ENCODE data around the gene NPC1L1. TPM values are rescaled to one million over a fixed set of nuclear protein-coding genes. Genes with fewer than 3 reads are reported as not detected.
"Not testable (repeated sequence)": the region's sequence is repeated elsewhere in the genome, so short reads cannot be mapped to it uniquely, and the experiment has no call there.

NPC1L1 gene
- total RNA-seq, 8 experiments from 2014 or later: 0.05 to 0.24 (median 0.15) TPM; not detected in 3

DNA sequence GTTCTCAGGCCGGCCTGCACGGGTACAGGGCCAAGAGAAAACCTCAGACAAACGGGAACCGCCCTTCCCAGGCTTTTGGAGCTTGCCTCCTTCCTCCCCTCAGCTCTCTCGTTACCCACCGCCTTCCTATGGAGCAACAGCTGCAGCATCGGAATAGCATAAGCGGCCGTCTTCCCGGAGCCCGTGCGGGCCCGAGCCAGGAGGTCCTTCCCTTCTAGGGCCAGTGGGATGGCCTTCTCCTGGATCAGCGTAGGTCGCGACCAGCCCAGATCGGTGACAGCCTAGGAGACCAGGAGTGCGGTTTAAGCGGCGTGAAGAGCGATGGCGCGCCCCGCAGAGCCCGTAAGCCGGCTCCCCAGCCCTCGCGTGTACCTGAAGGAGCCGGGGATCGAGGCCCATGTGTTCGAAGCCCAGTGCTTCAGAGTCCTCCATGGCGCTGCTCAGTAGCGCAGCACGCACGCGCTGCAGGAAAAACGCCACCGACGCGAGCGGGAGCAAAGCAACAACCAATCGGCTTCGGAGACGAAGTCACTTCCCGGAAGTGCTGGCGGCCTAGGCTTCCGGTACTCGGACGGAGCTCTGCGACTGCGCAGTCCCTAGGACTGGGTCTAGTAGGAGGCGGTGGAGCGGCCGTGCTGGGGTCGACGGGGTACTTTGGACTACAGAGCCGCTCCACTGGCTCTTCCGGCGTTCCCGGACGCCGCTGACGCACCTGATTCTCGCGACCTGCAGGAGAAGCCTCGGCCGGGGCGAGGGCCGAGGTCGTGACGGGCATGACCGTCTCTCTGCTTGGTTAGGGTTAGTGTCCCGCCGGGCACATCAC lies 32.5 kb upstream of the NPC1L1 start, which contains the start of gene DDX56:
Gene DDX56 (minus strand): TSS at position 445 of the 823 bp plus-strand sequence. CDS start 13 bp downstream, at position 432.
- in situ Hi-C loops (cut with MboI; ENCODE audit: low pct_unique_long_range_greater_than_20kb in 2 of 9, low sequenced_read_pairs in 9 of 9, unreplicated experiment in 9 of 9): loop anchor here in 1 of 9 experiments (25.0 kb wide), 1 partner anchor 336 kb away; no protein-coding TSS in a partner anchor
- WGBS, 10 experiments: 0 to 7% (median 0%) methylated on average over 2 to 42 of the region's 74 CpGs; no CpG with 5 or more reads in 3 of the 10 experiments
- H3K27ac ChIP-seq: peak within 1 kb of the TSS; percentile 88 to 92
- peaks cover 5 to 12% of the 10 kb centered on the region in 2 donors for H3K4me1 ChIP-seq (replicated peaks in 1 of 2)
- ATAC-seq (replicated peaks in 6 of 8): peak; percentile 91 to 99 (median 98)
- peak within 1 kb of the TSS; percentile 85 to 95 (median 88) for H3K4me3 ChIP-seq

DNA sequence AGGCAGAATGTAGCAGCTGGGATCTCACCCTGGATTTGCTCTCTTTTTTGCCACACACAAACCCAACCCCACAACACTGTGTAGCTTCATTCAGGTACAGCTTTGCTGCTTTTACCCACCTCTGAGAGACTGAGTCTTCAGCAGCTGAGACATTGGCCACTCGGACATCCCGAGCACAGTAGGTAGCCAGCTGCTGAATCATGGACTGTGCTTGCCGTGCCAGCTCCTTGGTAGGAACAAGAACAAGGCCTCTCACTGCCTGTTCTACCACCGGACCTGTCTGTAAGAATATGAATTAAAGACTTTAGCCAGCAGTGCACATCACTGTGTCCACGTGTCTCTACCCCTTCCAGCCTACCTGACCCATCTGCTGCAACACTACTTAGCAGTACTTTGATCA lies 31.6 kb upstream of the NPC1L1 start:
- Histone ChIP-seq H3K4me1 (replicated peaks in 1 of 2) (peaks cover 5 to 12% of the 10 kb centered on the region in 2 donors), H3K27ac (no peak overlapping the region), H3K4me3 (peak overlapping the region; percentile 85 to 95 (median 88))
- 43 to 83% (median 69%) methylated on average over 2 to 4 of the region's 5 CpGs; no CpG with 5 or more reads in 5 of the 10 experiments for whole genome bisulfite sequencing, 10 experiments
- in situ Hi-C loops (cut with MboI; ENCODE audit: low pct_unique_long_range_greater_than_20kb in 2 of 9, low sequenced_read_pairs in 9 of 9, unreplicated experiment in 9 of 9): loop anchor here in 1 of 9 experiments (25.0 kb wide), 1 partner anchor 335 kb away; no protein-coding TSS in a partner anchor
- no peak for ATAC-seq (replicated peaks in 6 of 8)

DNA sequence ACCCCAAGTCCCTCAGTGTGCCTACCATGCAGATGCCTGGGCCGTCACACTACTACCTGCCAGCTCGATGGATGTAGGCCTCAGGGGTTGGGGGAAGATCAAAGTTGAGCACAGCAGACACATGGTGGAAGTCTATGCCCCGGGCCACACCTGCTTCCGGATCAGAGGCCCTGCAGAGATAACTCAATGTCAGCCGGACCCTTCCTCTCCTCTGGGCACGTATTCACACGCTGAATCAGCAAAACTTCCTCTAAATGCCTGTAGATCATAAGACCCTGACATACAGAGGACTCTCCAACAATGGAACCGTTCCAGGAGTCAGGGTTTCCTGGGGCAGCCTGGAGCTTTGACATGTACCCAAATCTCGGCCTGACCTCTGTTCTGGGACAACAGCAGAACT lies 28.8 kb upstream of the NPC1L1 start:
- in situ Hi-C loops (cut with MboI; ENCODE audit: low pct_unique_long_range_greater_than_20kb in 2 of 9, low sequenced_read_pairs in 9 of 9, unreplicated experiment in 9 of 9): loop anchor here in 1 of 9 experiments (25.0 kb wide), 1 partner anchor 333 kb away; no protein-coding TSS in a partner anchor
- no peak overlapping the region for H3K27ac ChIP-seq
- no peak overlapping the region for H3K4me3 ChIP-seq
- no peak for ATAC-seq (replicated peaks in 6 of 8)
- peaks cover 5 to 10% of the 10 kb centered on the region in 2 donors for H3K4me1 ChIP-seq (replicated peaks in 1 of 2)
- 90 to 100% (median 98%) methylated on average over 1 to 7 of the region's 9 CpGs; no CpG with 5 or more reads in 3 of the 10 experiments for WGBS, 10 experiments

DNA sequence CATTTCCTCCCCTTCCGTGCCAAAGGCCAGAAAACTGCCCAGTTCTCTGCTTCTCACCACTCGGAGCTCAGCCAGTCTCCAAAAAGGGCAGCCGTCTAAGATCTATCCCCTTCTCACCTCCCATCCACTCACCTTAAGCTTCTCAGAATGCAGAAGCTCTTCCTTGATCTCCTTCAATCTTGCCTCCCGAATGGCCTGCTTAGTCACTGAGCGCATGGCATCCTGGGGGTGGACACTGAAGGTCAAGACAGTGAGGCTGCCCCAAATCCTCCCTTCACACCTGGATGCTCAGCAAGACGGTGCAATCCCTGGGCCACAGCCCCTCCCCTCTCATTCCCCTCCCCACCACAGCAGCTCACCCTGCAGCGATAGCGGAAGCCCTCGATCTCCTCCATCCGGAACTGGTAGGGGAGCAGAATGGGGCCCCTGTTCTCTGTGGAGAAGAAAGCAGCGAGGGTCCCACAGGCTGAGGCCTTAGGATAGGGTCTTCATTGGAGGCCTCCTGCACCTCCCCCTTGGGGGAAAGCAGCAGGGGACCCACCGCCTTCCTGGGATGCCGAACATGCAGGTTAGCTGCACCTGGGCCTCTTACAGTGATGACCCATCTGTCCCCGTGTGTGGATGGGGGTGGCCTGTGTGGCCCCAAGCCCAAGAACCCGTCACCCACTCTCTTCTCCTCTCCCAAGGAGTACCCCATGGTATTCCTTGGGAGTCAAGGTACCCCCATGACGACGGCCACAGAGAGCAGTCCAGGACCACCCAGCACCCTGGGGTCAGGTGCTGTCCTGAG lies 27.8 kb upstream of the NPC1L1 start:
- WGBS, 10 experiments: 20 to 100% (median 91%) methylated on average over 1 to 6 of the region's 17 CpGs; no CpG with 5 or more reads in 4 of the 10 experiments
- ATAC-seq (replicated peaks in 6 of 8): no peak
- in situ Hi-C loops (cut with MboI; ENCODE audit: low pct_unique_long_range_greater_than_20kb in 2 of 9, low sequenced_read_pairs in 9 of 9, unreplicated experiment in 9 of 9): loop anchor here in 1 of 9 experiments (25.0 kb wide), 1 partner anchor 332 kb away; no protein-coding TSS in a partner anchor

DNA sequence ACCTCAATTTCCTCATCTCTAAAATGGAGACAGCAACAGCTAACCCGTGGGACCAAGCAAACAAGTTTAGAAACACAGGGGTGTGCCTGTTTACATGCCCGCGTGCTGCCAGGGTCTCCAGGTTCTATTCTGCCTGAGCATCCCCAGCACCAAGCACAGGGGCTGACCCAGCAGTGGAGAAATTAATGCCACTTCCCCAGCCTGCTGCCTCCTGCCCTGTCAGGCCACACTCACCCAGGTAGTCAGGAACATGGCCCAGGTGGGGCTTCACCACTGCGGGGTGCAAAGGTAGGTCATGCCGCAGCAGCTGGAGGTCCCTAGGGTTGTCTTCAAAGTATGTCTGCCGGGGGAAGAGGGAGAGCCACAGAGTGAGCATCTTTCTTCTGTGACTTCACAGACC lies 26.8 kb upstream of the NPC1L1 start:
- H3K4me3 ChIP-seq: no peak overlapping the region
- in situ Hi-C loops (cut with MboI; ENCODE audit: low pct_unique_long_range_greater_than_20kb in 2 of 9, low sequenced_read_pairs in 9 of 9, unreplicated experiment in 9 of 9): loop anchor here in 1 of 9 experiments (25.0 kb wide), 1 partner anchor 331 kb away; no protein-coding TSS in a partner anchor
- ATAC-seq (replicated peaks in 6 of 8): no peak
- H3K4me1 ChIP-seq (replicated peaks in 1 of 2): peaks cover 4 to 5% of the 10 kb centered on the region in 2 donors
- H3K27ac ChIP-seq: no peak overlapping the region
- 94 to 100% (median 100%) methylated on average over 2 to 3 of the region's 6 CpGs; no CpG with 5 or more reads in 6 of the 10 experiments for WGBS, 10 experiments

More for the DNA sequence above, 27.8 kb upstream of the NPC1L1 start:
- Histone ChIP-seq H3K4me3 (no peak overlapping the region), H3K27ac (no peak overlapping the region), H3K4me1 (replicated peaks in 1 of 2) (peaks cover 5 to 6% of the 10 kb centered on the region in 2 donors)

DNA sequence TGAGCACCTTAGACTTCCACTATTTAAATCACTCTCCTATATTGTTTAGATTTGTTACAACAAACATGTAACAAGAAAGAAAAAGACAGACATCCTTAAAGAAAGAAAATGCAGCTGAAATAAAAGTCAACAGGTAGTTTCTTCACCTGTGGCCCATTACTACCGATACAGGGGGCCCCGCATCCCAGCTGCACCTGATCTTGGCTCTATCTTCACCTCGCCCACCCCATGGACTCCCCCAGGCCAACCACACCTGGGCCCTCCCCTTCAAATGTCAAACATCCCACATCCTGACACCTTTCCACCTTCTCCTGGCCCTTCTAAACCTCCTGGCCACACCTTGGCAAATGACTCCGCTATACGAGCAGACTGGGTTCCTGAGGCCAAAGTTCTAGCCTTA lies 25.6 kb upstream of the NPC1L1 start:
- in situ Hi-C loops (cut with MboI; ENCODE audit: low pct_unique_long_range_greater_than_20kb in 2 of 9, low sequenced_read_pairs in 9 of 9, unreplicated experiment in 9 of 9): loop anchor here in 1 of 9 experiments (25.0 kb wide), 1 partner anchor 329 kb away; no protein-coding TSS in a partner anchor
- no CpG with 5 or more reads among the region's 5 CpGs for WGBS, 10 experiments
- Histone ChIP-seq H3K4me3 (no peak overlapping the region), H3K27ac (no peak overlapping the region), H3K4me1 (replicated peaks in 1 of 2) (no peaks in the 10 kb centered on the region)
- ATAC-seq (replicated peaks in 6 of 8): no peak

DNA sequence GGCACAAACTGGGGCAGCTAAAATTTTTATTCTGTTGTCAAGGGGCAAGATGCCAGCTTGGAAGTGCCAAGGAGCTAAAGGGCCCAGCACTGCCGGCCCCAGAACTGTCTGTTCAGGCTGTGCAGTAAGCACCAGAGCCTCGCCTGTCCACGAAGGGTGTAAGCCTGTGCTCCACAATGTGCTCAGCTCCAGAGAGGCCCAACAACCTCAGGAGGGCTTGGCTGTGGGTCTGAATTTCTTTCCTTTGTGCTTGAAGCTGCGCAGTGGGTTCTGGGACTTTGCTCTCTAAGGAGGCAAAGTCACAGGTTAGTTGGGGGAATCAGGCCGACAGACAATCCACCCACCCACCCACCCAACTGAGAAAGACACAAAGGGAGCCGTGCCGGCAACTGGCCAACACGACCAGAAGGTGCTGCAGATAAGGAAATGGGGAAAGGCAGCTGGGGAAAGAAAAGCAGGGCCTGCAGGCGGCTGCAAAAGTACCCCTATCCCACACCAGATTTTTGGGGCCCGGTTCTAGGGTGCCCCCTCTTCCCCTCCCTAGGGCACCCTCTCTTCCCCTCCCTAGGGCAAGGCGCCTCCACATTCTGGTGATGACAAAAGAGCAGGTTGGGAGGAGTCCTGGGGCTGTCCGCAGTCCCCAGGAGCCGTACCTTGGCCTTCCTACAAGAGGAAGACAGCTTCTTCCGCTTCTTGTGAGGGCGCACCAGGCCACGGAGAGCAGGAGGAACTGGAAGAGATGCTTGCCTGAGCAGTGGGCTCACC lies 24.8 kb upstream of the NPC1L1 start:
- no peak overlapping the region for H3K27ac ChIP-seq
- in situ Hi-C loops (cut with MboI; ENCODE audit: low pct_unique_long_range_greater_than_20kb in 2 of 9, low sequenced_read_pairs in 9 of 9, unreplicated experiment in 9 of 9): loop anchor here in 1 of 9 experiments (25.0 kb wide), 1 partner anchor 329 kb away; no protein-coding TSS in a partner anchor
- peak; percentile 6 to 75 (median 69) for ATAC-seq (replicated peaks in 6 of 8)

DNA sequence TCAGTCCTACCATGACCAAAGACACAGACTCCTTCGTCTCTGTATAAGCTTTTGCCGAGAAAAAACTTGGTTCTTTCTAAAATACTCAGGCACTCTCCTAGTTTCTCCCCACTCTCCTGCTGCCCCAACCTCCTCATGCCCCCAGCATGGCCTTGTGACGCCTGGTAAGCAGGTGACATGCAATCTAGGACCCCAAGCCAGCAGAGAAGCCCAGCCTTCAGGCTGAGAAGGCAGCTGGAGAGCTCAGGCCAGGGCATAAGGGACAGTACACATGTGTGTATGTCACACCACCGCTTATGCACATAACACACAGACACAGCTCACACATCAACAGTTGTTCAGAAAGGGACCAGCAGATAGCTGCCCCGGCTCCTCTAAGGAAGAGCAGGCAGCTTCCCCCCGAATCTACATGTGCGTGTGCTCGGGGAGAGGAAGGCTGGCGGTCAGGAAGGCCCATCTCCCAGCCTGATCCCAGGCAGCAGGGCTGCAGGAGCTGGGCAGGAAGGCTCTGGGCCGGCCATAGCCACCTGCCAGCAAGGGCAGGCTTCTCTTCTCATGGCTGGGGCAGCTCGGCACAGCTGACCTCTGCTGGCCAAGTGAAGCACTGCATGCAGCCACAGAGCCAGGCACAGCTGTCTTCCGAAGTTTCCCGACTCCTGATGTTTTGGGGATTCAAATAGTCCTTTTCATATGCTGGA lies 24.1 kb upstream of the NPC1L1 start:
- in situ Hi-C loops (cut with MboI; ENCODE audit: low pct_unique_long_range_greater_than_20kb in 2 of 9, low sequenced_read_pairs in 9 of 9, unreplicated experiment in 9 of 9): loop anchor here in 1 of 9 experiments (25.0 kb wide), 1 partner anchor 328 kb away; no protein-coding TSS in a partner anchor
- Histone ChIP-seq H3K4me1 (replicated peaks in 1 of 2) (no peaks in the 10 kb centered on the region), H3K27ac (no peak overlapping the region), H3K4me3 (no peak overlapping the region)
- ATAC-seq (replicated peaks in 6 of 8): peak; percentile 63 to 94 (median 90)
- 10 to 100% (median 60%) methylated on average over 1 to 7 of the region's 13 CpGs; no CpG with 5 or more reads in 3 of the 10 experiments for WGBS, 10 experiments

More for the DNA sequence above, 24.8 kb upstream of the NPC1L1 start:
- Histone ChIP-seq H3K4me1 (replicated peaks in 1 of 2) (no peaks in the 10 kb centered on the region), H3K4me3 (no peak overlapping the region)
- 58 to 100% (median 86%) methylated on average over 1 to 4 of the region's 16 CpGs; no CpG with 5 or more reads in 6 of the 10 experiments for WGBS, 10 experiments

DNA sequence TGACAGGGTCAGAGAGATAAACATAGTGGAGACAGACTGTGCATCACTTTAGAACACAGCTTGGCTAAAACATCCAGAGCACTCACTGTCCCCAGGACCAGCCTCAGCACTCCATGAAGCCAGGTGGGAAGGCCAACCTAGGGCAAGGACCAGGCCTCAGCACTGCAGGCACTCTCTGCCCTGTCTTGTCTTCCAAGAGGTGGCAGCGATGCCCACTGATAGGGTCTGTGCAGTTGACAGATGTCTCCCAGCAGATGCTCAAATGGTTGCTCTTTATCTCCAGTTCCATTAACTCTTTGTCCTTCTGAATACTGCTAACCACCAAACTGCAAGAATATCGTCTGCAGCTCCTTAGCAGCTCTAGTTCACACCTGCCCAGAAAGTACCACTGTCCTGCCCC lies 23.5 kb upstream of the NPC1L1 start:
- ATAC-seq (replicated peaks in 6 of 8): no peak
- H3K4me1 ChIP-seq (replicated peaks in 1 of 2): no peaks in the 10 kb centered on the region
- 38 to 100% (median 92%) methylated on average over 1 to 2 of the region's 2 CpGs; no CpG with 5 or more reads in 4 of the 10 experiments for WGBS, 10 experiments
- no peak overlapping the region for H3K27ac ChIP-seq
- in situ Hi-C loops (cut with MboI; ENCODE audit: low pct_unique_long_range_greater_than_20kb in 2 of 9, low sequenced_read_pairs in 9 of 9, unreplicated experiment in 9 of 9): loop anchor here in 1 of 9 experiments (25.0 kb wide), 1 partner anchor 327 kb away; no protein-coding TSS in a partner anchor
- H3K4me3 ChIP-seq: no peak overlapping the region

DNA sequence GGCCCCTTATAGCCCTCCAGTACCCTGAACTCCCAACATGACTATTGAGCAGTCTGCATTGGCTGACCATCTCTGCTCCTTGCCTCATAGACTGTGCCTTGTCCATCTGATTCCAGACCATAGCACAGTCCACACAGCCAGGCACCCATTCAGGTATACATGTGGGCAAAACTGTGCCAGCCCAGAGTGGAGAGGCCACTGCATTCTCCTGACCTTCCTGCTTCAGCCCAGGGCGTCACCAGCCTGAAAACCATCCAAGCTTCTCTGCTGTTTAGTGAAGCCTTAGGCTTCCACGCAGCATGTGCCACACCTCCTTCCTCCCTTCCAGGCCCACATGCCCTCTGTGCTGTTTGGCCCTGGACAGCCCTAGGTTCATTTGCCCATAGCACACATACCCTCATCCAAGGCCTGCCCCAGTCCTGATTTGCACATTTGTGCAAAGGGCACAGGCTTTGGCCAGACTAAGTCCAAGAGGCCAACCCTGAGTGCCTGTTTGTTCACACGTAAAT lies 22.1 kb upstream of the NPC1L1 start:
- in situ Hi-C loops (cut with MboI; ENCODE audit: low pct_unique_long_range_greater_than_20kb in 2 of 9, low sequenced_read_pairs in 9 of 9, unreplicated experiment in 9 of 9): loop anchor here in 1 of 9 experiments (25.0 kb wide), 1 partner anchor 326 kb away; no protein-coding TSS in a partner anchor
- peak in 1 of 8 experiments; percentile 4 for ATAC-seq (replicated peaks in 6 of 8)

DNA sequence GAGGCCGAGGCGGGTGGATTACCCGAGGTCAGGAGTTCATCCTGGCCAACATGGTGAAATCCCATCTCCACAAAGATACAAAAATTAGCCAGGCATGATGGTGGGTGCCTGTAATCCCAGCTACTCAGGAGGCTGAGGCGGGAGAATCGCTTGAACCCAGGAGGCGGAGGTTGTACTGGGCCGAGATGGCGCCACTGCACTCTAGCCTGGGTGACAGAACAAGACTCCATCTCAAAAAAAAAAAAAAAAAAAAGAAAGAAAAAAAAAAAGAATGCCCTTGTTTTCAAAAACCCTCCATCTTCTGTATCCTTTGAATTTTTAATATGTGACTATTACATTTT lies 21.5 kb upstream of the NPC1L1 start:
- WGBS, 10 experiments: 93 to 100% (median 96%) methylated on average over 2 to 5 of the region's 8 CpGs; no CpG with 5 or more reads in 6 of the 10 experiments
- H3K27ac ChIP-seq; ATAC-seq (replicated peaks in 6 of 8); H3K4me1 ChIP-seq (replicated peaks in 1 of 2); H3K4me3 ChIP-seq: not testable (repeated sequence)
- in situ Hi-C loops (cut with MboI; ENCODE audit: low pct_unique_long_range_greater_than_20kb in 2 of 9, low sequenced_read_pairs in 9 of 9, unreplicated experiment in 9 of 9): loop anchor here in 1 of 9 experiments (25.0 kb wide), 1 partner anchor 325 kb away; no protein-coding TSS in a partner anchor

More for the DNA sequence above, 22.1 kb upstream of the NPC1L1 start:
- 17 to 100% (median 93%) methylated on average over 1 to 2 of the region's 3 CpGs; no CpG with 5 or more reads in 5 of the 10 experiments for WGBS, 10 experiments
- Histone ChIP-seq H3K4me1 (replicated peaks in 1 of 2) (no peaks in the 10 kb centered on the region), H3K27ac (no peak overlapping the region), H3K4me3 (no peak overlapping the region)

Measured in motor neuron (in vitro differentiated cells).